Inflammatory macrophage (primary cell): ENCODE results near the gene CCNJL.
A peak's percentile ranks its signal among the peaks of the same experiment; 100 is the strongest.
"Not testable (repeated sequence)": the region's sequence is repeated elsewhere in the genome, so short reads cannot be mapped to it uniquely, and the experiment has no call there.

ENCODE experiments used
- DNase-seq, 2 donors: peaks; one replicate each; pipeline ENCODE4 v3.0.0-alpha.2; 2020 to 2022
- total RNA-seq, 18 experiments: gene quantifications; one replicate each; lab custom pipeline; 2026; ENCODE audit warnings: mixed read lengths in 6 of 18, inconsistent platforms in 2 of 18; lab: John Stamatoyannopoulos, UW

The CCNJL gene
- total RNA-seq: 0 to 0.15 (median 0) reads per million in 18 experiments

- no peak for DNase-seq
Measured at GRCh38 chr5:160312134-160312959, at the start of gene CCNJL. Gene CCNJL (minus strand): TSS chr5:160312564. CDS start chr5:160311923, 641 bp downstream.

- DNase-seq: no peak
Measured at GRCh38 chr5:160361624-160362228, 49.4 kb upstream of the CCNJL start.

GRCh38 chr5:160360310-160360709 is 47.9 kb upstream of the CCNJL start:
- no peak for DNase-seq

- DNase-seq: no peak
Measured at GRCh38 chr5:160359816-160360215, 47.5 kb upstream of the CCNJL start.

DNA sequence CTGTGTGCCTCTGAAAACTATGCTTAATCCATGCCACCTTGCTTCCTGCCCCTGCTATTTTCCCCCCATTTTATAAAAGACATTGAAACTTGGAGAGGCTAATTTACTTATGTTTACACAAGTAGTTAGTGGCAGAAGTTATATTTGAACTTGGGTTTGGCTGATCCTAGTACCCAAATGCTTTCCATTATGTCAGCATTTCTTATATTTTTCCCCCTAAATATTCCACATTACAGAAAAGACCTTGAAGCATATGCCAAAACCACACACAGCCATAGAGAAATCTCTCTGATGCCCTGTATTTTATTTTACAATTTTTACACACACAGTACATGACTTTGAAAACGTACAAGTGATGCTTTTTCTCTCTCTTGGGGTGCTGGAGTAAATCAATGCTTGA is 46.9 kb upstream of the CCNJL start:
- no peak for DNase-seq

- no peak for DNase-seq
Measured at GRCh38 chr5:160357861-160358411, 45.6 kb upstream of the CCNJL start.

GRCh38 chr5:160357394-160357793 is 45.0 kb upstream of the CCNJL start:
- DNase-seq: no peak

- no peak for DNase-seq
Measured at GRCh38 chr5:160356550-160357347, 44.4 kb upstream of the CCNJL start.

GRCh38 chr5:160354666-160355065 is 42.3 kb upstream of the CCNJL start:
- no peak for DNase-seq

DNA sequence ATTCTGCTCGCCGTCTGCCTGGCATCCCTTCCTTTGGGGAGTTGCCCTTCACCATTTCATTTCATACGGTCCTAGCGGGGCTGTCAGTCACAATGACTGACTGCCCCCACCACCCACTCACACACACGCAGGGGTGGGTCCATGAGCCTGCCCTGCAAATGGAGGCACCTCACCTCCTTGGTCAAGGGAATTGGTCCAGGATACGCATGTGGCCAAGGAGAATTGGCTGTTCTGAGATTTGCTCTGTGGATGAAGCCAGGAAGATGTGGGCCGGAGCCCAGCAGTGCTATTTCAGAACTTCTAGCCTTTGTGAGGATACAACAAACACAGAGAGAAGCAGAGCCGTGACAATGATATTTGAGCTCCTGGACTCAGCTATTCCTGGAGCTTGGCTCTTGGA is 41.0 kb upstream of the CCNJL start:
- no peak for DNase-seq

GRCh38 chr5:160352308-160352707 is 39.9 kb upstream of the CCNJL start:
- DNase-seq: no peak

- no peak for DNase-seq
Measured at GRCh38 chr5:160349935-160350303, 37.6 kb upstream of the CCNJL start.

DNA sequence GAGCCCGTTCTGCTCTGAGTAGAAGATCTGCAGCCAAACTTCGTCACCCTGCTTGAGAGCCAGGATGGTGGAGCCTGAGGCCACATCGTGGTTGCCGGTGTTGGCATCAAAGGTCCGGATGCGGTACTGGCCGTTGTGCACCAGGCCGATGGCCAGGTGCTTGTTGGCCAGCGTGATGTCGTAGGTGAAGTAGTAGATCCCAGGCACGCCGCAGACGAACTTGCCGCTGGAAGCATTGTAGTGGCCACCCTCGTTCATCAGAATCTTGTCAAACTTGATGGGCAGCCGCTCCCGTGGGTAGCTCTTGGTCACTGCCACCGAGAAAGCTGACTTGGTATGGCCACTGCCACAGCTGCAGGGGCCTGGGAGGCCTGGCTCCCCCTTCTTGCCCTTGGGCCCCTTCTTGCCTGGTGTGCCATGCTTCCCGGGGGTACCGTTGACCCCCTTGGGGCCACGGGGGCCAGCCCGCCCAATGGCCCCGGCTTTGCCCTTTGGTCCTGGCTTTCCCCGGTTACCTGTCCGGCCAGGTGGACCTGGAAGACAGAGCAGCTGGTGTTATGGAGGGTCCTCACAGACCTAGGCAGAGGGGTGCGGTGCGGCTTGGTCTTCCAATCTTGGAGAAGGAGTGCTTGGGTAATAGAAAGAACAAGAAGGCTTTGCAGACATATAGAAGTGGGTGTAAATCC is 37.0 kb upstream of the CCNJL start:
- no peak for DNase-seq

DNA sequence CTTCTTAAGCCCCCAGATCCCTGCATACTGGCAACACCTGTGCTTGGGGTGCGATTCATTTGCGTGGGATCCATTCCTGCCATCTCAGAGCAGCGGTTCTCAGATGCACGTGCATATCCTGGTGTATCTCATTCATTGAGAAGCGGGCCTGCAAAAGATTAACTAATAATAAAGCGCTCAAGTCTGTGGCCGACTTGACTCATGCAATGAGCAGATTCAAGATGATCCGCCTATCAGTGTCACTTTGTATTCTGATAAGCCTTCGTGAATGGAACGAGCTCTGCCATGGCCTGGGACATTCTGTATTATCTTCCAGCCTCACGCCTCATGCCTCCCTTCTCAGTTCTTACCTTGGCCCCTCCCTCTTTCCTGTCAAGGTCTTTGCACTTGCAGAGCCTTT is 35.7 kb upstream of the CCNJL start:
- no peak for DNase-seq

DNA sequence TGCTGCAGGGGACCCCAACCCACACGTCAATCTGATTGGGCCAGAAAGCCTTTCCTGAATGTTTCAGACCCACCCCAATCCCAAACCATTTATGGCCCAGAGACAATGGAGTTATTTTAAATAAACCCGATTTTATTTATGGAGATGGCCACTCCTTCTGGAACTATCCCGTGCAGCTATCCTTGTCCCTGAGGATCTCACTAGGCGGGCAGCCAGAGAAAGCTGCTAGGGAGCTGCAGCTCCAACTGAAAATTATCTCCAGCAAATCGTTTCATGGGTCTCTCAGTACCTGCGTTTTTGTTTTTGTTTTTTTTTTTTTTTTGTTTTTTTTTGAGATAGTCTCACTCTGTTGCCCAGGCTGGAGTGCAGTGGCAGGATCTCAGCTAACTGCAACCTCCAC is 35.1 kb upstream of the CCNJL start:
- DNase-seq: no peak

DNA sequence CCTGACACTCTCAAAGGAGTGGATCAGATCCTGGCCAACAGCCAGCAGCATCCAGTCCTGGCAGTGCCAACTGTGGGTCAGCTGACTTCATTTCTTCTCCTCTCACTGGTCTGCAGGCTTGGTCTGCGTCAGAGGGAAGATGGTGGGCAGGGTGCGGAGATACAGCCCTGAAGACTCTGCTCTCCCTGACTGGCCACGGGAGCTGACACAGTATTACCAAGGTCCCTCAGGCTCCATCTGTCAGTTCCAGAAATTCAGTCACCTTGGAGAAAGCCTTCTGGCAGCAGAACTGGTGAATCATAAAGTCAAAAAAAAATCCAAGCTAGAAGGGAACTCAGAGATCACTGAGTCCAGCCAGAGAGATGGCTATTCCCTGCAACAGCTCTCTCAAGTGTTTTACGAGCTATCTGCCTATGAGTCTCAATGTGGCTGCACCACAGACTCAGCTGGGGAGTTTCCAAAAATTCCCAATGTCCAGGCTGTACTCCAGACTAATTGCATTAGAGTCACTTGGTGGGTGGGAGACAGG is 30.1 kb upstream of the CCNJL start:
- DNase-seq: no peak

- DNase-seq: no peak
Measured at GRCh38 chr5:160341309-160341870, 29.0 kb upstream of the CCNJL start.

GRCh38 chr5:160340513-160340912 is 28.1 kb upstream of the CCNJL start:
- not testable (repeated sequence) for DNase-seq

DNA sequence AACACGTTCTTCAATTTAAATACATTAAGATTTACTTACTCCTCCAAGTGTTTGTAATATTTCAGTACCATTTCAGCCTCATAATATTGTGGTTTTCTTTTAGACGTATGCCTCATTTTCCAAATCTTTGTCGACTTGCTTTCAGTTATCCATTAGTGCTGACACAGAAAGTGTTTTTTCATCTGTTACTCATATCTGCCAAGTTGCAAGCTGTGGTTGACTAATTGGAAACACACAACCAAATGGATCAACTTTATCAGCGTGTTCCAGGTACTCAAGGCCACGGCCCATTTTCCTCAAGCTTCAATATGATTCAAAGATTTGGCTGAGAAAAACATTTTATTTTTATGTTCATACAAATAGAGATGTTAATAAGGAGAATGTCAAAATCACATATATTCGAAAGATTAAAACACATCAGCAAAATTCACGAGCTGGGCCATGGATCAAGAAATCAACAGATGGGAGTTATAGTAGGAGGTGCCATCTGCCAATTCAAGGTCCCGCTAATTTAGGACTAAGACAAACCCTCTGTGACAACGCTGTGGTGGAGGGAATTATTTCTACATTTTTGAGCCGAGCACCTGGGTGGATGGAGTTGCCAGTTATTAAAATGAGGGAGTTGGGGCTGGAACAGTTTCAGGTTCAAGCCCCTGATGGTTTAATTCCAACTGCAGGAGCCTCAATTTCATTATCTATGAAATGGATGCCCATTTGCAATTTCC is 27.2 kb upstream of the CCNJL start:
- DNase-seq: no peak

GRCh38 chr5:160334716-160335115 is 22.4 kb upstream of the CCNJL start:
- DNase-seq: peak in 1 of 2 donors; percentile 25

DNA sequence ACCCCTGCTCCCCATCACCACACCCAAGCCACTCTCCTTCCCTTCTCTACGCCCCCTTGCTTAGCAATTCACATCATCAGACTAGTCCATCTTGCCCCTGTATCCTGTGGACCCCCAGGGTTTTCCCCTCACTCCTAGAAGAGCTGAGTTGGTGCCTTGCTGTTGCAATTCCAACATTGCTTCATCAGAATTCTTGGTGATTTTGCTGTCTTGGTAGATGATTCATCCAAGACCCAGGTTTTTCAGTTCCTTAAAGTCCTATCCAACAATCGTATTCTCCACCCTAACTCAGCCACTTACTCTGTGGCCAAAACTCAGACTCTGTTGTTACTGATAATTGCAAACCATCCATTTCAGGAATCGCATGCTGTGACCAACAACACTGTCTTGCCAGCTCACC is 21.4 kb upstream of the CCNJL start:
- peak; percentile 83 to 89 for DNase-seq
